ENCODE measurements around the gene TMEM266. TPM values are rescaled to one million over a fixed set of nuclear protein-coding genes. Genes with fewer than 3 reads are reported as not detected.

Gene TMEM266
- total and polyA plus RNA-seq, 2 of the 4 experiments (the other 2 are of a cell fraction): not detected

- no peak overlapping the region for H4K5ac ChIP-seq (ENCODE audit: low read depth, low read length)
- no peak overlapping the region for H3K27ac ChIP-seq (ENCODE audit: insufficient read depth, low read length)
- peaks cover 32% of the 10 kb centered on the region for H3K4me1 ChIP-seq (ENCODE audit: control insufficient read depth, insufficient read depth, low read length)
- H3K4me2 ChIP-seq (ENCODE audit: low read depth, low read length): no peak overlapping the region
- no peak overlapping the region for H2BK120ac ChIP-seq (ENCODE audit: low read depth, low read length)
- intact Hi-C loops (cut with micrococcal nuclease): no loop called here
- no peak overlapping the region for H2AFZ ChIP-seq (replicated peaks; ENCODE audit: low read length, poor library complexity)
- 41% methylated on average over 3 of the region's 5 CpGs; no CpG with 5 or more reads in 1 of the 2 experiments for WGBS, 2 experiments (ENCODE audit: extremely low coverage in 2 of 2, insufficient read length in 1 of 2)
- H3K4ac ChIP-seq (ENCODE audit: low read depth, low read length): no peak overlapping the region
- peaks cover 36% of the 10 kb centered on the region for H3K27me3 ChIP-seq (ENCODE audit: control insufficient read depth, insufficient read depth, low read length)
- no peak overlapping the region for H3K56ac ChIP-seq (ENCODE audit: extremely low read depth, insufficient read depth, low read length)
- H4K8ac ChIP-seq (ENCODE audit: low read depth in 2 of 2, low read length in 2 of 2): no peak overlapping the region
- no peak overlapping the region for H4K91ac ChIP-seq (ENCODE audit: insufficient read depth, low read depth, low read length)
- POLR2A ChIA-PET (ENCODE audit: unreplicated experiment): no interaction called here
- no peak overlapping the region for H2BK5ac ChIP-seq (ENCODE audit: low read depth, low read length, poor library complexity, severe bottlenecking)
- no peaks in the 10 kb centered on the region for H3K79me1 ChIP-seq (ENCODE audit: low read depth in 1 of 2, low read length in 2 of 2)
- H2AK9ac ChIP-seq (replicated peaks; ENCODE audit: low read depth, low read length, poor library complexity): no peak overlapping the region
- no peaks in the 10 kb centered on the region for H4K20me1 ChIP-seq (ENCODE audit: insufficient read depth, low read length)
- H3K9ac ChIP-seq (ENCODE audit: low read depth, low read length): no peak overlapping the region
- no peak overlapping the region for H2AK5ac ChIP-seq (ENCODE audit: low read depth, low read length)
- H3K18ac ChIP-seq (ENCODE audit: low read depth, low read length): no peak overlapping the region
- in situ Hi-C loops (cut with MboI; ENCODE audit: low sequenced_read_pairs): loop anchor here (10.0 kb wide), 1 partner anchor 332 kb away; no protein-coding TSS in a partner anchor
- no TSS peak for BruUV-seq (replicated peaks)
- H3K14ac ChIP-seq (replicated peaks; ENCODE audit: low read depth, low read length): no peak overlapping the region
- H2BK15ac ChIP-seq (ENCODE audit: low read depth, low read length): no peak overlapping the region
- H3K9me1 ChIP-seq (ENCODE audit: insufficient read depth, low read length): peaks cover 23% of the 10 kb centered on the region
- ATAC-seq (ENCODE audit: low read depth) (no peak), DNase-seq (no peak)
- no peaks in the 10 kb centered on the region for H3K36me3 ChIP-seq (ENCODE audit: control insufficient read depth, insufficient read depth, low read length)
- no peaks in the 10 kb centered on the region for H3K9me3 ChIP-seq (ENCODE audit: control insufficient read depth, insufficient read depth, low read length)
- dilution Hi-C loops (cut with HindIII; ENCODE audit: low sequenced_read_pairs, unreplicated experiment): no loop called here
- TF ChIP-seq MAFK (IDR thresholded peaks at IDR 0.05; ENCODE audit: low read depth, low read length) (no peak), BHLHE40 (IDR thresholded peaks at IDR 0.05; ENCODE audit: low read depth, low read length) (no peak), MXI1 (IDR thresholded peaks at IDR 0.05; ENCODE audit: borderline replicate concordance, low read depth, low read length) (no peak), SMC3 (IDR thresholded peaks at IDR 0.05; ENCODE audit: low read depth, low read length) (no peak), RFX5 (IDR thresholded peaks at IDR 0.05; ENCODE audit: low read depth, low read length) (no peak), NFE2L2 (IDR thresholded peaks at IDR 0.05; ENCODE audit: low read depth, low read length) (no peak), ELK1 (IDR thresholded peaks at IDR 0.05; ENCODE audit: borderline replicate concordance, low read depth, low read length) (no peak), POLR2A (IDR thresholded peaks at IDR 0.05; ENCODE audit: low read depth, low read length) (no peak), USF2 (IDR thresholded peaks at IDR 0.05; ENCODE audit: low read depth, low read length) (no peak), CHD1 (IDR thresholded peaks at IDR 0.05; ENCODE audit: low read depth, low read length) (no peak), CTCF (conservative IDR thresholded peaks at IDR 0.05; ENCODE audit: low read depth, low read length) (no peak), RCOR1 (IDR thresholded peaks at IDR 0.05; ENCODE audit: insufficient replicate concordance, low read length) (no peak), CEBPB (IDR thresholded peaks at IDR 0.05; ENCODE audit: low read depth, low read length) (no peak), MAZ (IDR thresholded peaks at IDR 0.05; ENCODE audit: borderline replicate concordance, low read depth, low read length) (no peak), RAD21 (IDR thresholded peaks at IDR 0.05; ENCODE audit: low read length) (no peak), FOS (IDR thresholded peaks at IDR 0.05; ENCODE audit: low read depth, low read length) (no peak)
- CTCF ChIA-PET: no interaction called here
- no peak overlapping the region for H3K4me3 ChIP-seq (ENCODE audit: insufficient read depth, low read depth, low read length)
- no peak overlapping the region; the same call in 1 of the 2 replicates for H2BK20ac ChIP-seq (ENCODE audit: low read depth, low read length)
- no peak overlapping the region for H3K23ac ChIP-seq (ENCODE audit: low read depth, low read length)
Measured at GRCh38 chr15:76146812-76147211, 87.0 kb downstream of the TMEM266 start.
